LHCN-M2 (cell line): ENCODE measurements around the gene PHTF2. TPM values are rescaled to one million over a fixed set of nuclear protein-coding genes. Genes with fewer than 3 reads are reported as not detected.
"Not testable (repeated sequence)": the region's sequence is repeated elsewhere in the genome, so short reads cannot be mapped to it uniquely, and the experiment has no call there.

Experiments
- DNase-seq: peaks from one replicate; pipeline ENCODE4 v3.0.0-alpha.2; 2012; ENCODE audit warnings: low read depth
- total RNA-seq: library from RNA; depleted of rRNA; stranded (reverse); fragments of >200 nt; gene quantifications from 2 replicates; pipeline ENCODE4 v1.2.3, GENCODE V29; 2014

The PHTF2 gene
- total RNA-seq, 1 experiment from 2014 or later = 51.7 TPM

DNA sequence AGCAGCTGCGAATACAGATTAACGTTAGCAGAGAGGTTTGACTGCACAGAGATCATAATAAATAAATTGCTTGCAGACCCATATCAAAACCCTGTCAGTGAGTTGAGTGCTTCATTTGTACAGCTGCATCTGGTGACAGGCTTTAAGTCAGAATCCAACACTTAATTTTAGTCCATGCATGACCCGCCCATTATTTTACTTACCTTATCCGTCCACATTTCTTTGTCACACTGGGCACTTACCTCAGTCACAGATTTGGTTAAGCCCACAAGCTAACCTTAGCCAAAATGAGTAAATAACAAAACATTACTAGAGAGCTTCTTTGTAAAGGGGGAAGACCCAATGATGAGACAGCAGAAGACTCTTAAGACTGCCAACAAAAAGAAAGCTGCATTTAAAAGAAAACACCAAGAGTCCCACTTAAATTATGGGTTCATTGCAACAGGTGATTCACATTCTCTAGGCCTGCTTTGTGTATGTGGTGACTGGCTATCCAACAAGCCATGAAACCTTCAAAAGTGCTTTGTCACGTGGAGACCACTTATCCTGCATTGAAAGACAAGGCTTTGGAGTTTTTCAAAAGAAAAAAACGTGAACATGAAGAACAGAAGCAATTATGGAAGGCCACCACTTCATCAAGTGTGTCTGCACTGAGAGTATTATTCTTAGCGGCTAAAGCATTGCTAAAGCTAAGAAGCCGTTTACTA is 32.2 kb downstream of the PHTF2 start:
- no peak for DNase-seq

DNA sequence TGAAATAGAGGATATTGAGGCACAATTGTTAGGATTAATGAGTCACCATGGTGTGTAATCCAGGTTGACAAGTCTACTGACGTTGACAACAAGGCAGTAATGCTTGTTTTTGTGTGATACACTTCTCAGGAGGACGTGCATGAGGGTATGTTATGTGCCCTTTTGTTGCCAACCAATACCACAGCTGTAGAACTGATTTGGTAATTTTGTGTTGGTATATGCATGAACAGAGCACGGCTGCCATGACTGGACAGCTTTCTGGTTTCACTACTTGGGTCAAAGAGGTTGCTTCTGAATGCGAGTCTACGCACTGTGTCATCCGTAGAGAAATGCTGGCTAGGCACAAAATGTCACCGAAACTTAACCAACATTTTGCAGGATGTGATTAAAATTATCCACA is 32.9 kb downstream of the PHTF2 start:
- DNase-seq = no peak

DNA sequence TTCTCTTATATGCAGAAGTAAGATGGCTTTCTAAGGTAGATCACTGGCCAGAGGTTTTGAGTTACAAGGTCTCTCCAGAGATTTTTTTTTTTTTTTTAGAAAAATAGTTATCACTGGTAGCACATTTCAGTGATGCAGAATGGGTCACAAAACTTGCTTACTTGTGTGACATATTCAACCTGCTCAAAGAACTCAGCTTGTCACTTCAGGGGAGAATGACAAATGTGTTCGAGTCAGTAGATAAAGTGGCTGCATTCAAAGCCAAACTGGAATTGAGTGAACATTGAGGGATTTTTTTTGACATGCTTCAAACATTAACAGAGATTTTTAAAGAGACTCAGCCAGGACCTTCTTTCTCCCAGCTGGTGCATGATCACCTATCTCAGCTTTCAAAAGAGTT is 33.4 kb downstream of the PHTF2 start:
- no peak for DNase-seq

DNA sequence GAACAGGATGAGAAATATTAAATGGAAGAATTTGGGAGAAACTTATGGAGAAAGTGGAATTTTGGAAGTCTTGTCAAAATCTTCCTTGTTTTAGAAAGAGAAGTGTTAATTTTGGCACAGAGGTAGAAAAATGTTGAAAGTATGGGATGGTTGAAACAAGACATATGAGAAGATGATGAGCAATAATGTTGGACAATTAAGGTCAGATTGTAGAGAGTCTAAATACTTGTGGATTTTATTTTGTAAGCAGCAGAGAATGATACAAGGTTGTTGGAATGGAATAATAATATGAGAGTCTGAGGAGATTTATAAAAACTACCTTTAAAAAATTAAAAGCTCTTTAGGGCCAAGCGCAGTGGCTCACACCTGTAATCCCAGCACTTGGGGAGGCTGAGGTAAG is 34.6 kb downstream of the PHTF2 start:
- DNase-seq = no peak

DNA sequence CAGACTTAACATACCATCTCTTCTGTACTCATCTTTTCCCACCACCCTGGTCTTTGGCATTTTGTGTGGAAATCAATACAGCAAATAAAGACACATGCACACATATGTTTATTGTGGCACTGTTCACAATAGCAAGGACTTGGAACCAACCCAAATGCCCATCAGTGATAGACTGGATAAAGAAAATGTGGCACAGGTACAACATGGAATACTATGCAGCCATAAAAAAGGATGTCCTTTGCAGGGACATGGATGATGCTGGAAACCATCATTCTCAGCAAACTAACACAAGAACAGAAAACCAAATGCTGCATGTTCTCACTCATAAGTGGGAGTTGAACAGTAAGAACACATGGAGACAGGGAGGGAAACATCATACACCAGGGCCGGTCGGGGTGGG is 37.9 kb downstream of the PHTF2 start:
- DNase-seq = not testable (repeated sequence)

GRCh38 chr7:77837275-77837674 is 38.7 kb downstream of the PHTF2 start:
- DNase-seq = no peak

GRCh38 chr7:77837966-77838365 is 39.4 kb downstream of the PHTF2 start:
- no peak for DNase-seq

DNA sequence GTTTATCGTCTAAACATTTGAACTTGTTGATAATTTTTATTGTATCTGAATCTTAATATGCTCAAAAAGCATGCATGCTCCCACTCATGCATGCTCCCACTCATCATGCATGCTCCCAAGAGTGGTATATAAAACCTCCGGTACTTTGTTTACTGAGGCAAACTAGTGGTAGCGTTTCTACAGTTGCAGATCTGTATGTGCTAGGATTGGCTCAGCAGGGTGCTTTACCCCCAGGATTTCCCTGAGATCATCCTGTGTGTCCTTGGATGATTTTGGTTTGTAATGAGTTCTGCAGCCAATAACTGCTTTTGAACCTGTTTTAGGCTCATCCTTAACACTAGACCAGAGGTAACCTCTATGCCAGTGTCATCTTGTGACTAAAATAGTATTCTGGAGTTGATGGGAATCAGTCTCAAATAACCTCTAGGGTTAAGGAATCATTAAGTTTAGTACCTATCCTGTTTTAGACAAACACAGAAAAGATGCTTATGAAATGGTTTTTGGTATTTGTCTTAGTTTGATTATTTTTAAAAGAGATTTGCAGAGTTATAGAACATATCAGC is 40.4 kb downstream of the PHTF2 start:
- no peak for DNase-seq

- DNase-seq = no peak
These were observed 41.3 kb downstream of the PHTF2 start for GRCh38 chr7:77839919-77840318.

DNA sequence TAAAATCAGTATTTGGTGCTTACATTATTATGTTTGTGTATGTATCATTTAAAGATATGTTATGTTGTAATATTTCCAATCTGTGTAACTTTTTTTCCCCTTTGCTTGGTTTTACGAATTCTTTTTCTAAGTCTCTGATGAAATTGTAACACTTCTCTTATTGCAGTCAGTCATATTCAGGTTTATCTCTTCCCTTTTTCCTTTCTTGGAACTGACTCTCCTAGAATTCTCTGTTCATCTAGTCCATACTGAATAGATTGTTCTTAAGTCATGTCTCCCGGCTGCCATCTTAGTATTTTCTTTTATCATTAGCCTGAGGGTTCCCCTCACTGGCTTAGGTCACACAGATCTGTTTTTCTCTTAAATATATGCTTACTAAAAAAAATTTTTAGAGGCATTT is 44.6 kb downstream of the PHTF2 start:
- DNase-seq = no peak

- no peak for DNase-seq
These were observed 47.9 kb downstream of the PHTF2 start for GRCh38 chr7:77846317-77847092.

DNA sequence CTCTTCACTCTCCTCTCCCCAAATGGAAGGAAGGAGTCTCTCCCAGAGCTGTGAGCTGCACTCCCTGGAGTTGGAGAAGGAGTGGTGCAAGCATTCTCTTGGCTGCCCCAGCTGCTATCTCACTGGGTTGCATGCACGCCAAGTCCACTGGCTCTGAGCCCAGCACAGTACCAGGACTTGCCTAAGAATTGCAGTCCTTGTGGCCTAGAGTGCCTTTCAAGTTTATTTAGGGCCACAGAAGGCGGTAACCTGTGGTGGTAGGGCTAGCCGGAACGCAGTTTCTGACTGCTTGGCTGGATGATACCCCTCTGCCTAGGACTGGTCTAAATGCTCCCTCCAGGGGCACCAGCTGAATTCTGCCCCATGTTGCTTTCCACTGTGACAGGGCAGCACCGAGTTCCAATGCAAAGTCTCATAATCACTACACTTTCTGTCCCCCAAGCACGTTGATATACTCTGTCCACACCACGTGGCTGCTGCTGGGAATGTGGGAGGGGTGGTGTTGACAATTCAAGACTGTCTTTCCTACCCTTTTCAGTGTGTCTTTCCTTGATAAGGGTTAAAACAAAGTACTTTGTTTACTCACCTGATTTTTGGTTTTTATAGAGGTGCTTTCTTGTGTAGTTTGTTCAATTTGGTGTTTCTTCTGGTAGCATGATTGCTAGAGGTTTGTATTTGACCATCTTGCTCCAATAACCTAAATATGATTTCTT is 57.0 kb downstream of the PHTF2 start:
- DNase-seq = no peak

DNA sequence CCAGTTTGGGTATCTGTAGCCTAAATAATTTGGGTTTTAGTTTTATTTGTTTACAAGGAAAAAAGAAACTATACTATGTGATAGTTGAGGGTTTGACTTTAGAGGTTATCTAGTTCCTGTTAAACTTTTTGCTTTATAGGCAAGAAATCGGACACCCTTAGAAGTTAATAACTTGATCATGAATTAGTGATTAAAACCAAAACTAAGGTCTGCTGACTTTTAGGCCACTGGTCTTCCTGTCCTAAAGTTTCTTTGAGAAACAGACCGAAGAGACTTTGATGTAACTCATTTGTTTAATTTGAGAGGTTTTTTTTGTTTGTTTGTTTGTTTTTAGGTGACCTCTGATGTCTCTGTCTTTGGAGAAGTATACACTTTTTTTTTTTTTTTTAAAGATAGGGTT is 59.7 kb downstream of the PHTF2 start:
- DNase-seq = no peak

DNA sequence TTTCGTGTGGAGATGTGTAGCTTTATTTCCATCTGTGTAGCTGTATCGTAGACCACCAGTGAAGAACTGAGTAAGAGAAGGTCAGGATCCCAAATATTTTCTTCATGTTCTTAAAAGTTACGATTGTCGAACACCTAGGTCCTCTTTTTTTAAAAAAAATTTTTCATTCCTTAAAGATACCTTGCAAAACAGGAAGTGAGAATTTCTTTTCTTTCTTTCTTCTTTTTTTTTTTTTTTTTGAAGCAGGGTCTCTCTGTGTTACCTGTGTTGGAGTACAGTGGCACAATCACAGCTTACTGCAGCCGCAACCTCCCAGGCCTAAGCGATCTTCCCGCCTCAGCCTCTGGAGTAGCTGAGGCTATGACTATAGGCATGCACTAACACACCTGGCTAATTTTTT is 60.8 kb downstream of the PHTF2 start:
- DNase-seq = no peak

DNA sequence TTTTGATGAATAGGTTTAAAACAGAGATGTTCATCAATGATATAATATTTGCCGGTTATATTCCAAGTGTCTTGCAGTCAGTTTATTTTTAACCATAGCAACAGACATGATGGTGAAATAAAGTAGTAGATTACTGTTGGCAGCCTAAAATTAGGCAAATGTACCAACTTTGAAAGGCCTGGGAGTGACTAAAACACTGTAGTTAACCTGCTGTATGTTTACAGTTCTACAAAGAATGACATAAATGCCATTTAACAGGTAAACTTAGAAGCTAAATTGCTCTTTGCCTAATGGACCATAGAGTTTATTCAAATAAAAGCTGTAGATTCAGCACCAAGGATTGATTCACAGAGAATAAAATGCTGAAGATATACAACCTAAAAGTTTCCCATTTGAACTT is 64.1 kb downstream of the PHTF2 start:
- no peak for DNase-seq

DNA sequence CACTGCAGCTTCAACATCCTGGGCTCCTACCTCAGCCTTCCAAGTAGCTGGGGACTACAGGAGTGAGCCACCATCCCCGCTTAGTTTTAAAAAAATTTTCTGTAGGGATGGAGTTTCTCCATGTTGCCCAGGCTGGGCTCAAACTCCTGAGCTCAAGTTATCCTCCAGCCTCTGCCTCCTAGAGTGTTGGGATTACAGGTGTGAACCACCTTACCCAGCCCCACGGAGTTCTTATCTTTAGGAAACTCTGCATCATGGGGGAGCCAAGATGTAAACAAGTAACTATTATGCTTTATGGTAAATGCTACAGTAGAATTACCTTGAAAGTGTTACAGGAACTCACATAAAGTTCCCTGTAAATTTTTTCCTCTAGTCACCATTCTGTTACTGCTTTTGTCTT is 65.3 kb downstream of the PHTF2 start:
- no peak for DNase-seq

- no peak for DNase-seq
These were observed 67.8 kb downstream of the PHTF2 start for GRCh38 chr7:77866370-77866769.

- peak; percentile 22 for DNase-seq
These were observed 68.4 kb downstream of the PHTF2 start for GRCh38 chr7:77866786-77867536.

DNA sequence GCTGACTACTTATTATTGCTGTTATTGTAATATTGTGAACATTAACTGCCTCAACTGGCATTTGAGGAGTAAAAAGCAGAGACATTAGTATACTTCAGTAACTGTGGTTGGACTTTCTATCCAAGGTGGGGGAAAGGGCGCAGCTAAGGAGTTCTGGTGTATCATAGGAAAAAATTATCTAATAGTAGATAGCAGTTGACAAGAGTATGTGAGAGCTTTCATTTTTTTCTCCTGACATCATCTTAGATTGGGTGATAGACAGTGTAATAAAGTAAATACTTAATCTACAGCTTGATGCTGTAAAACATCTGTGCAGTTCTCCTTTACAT is 68.9 kb downstream of the PHTF2 start:
- no peak for DNase-seq

DNA sequence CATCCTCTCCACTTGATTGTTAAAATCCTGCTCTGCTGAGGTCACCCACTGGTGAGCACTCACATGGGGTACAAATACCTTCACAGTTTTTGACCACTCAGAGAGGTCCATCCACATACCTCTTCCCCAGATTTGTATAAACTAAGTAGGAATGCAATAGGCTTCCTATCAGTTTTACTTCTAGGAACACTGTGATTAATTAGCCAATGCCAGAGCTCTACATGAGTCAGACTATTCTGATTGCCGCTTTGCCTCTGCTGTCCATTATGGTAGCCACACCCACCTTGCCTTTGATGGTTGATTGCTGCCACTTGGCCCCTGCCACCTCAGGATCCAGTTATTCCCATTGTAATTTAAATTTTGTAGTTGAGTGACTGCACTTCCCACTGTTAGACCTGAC is 73.7 kb downstream of the PHTF2 start:
- DNase-seq = not testable (repeated sequence)

GRCh38 chr7:77873416-77874327 is 75.1 kb downstream of the PHTF2 start:
- DNase-seq = peak; percentile 42
